HepG2 (cell line): ENCODE data around the gene RRP8. TPM values are rescaled to one million over a fixed set of nuclear protein-coding genes. Genes with fewer than 3 reads are reported as not detected.

ENCODE experiments used
- ATAC-seq: fragments of 200-7000 bp; cut with Tn5 transposase; 3 replicates; pipeline ENCODE4 v1.9.1; 2020; ENCODE audit warnings: mild to moderate bottlenecking, moderate library complexity
- BruUV-seq: library from RNA; stranded (reverse); fragments of 400-500 nt; replicated peaks from 2 replicates; lab custom pipeline; 2021; lab: Mats Ljungman, UMichigan
- CTCF ChIA-PET: fragments of 300-600 bp; formaldehyde crosslinking; extraction: SDS; loops from one replicate; lab custom pipeline; 2021; ENCODE audit warnings: low total read pairs, inconsistent platforms, low intra/inter-chr PET ratio; lab: Yijun Ruan, JAX
- POLR2A ChIA-PET: fragments of 350-600 bp; sonication (Branson Sonifier 250); formaldehyde crosslinking; loops from one replicate; lab custom pipeline; 2020; ENCODE audit warnings: antibody characterized with exemption, inconsistent platforms; lab: Yijun Ruan, JAX
- DNase-seq: peaks from one replicate; pipeline ENCODE4 v3.0.0-alpha.2; 2015; ENCODE audit warnings: low spot score
- FAIRE-seq: peaks from 3 replicates; lab custom pipeline; 2011; peaks lifted over from hg19 to GRCh38; lab: Jason Lieb, UNC
- H2AFZ ChIP-seq: one replicate; pipeline ENCODE4 v1.6.1; 2011; ENCODE audit warnings: low read length, inconsistent platforms
- H3K27ac ChIP-seq: fragments of 300-600 bp; 3 replicates; pipeline ENCODE4 v1.8.0; 2011; ENCODE audit warnings: mixed run types, mild to moderate bottlenecking, mixed read lengths, low read length, inconsistent platforms; ENCODE audit not compliant: insufficient read depth; ENCODE audit errors: extremely low read length
- H3K27me3 ChIP-seq, 2 experiments: fragments of 200-600 bp in 1 of 2; 2 replicates in 1 of 2; 3 replicates in 1 of 2; pipeline versions ENCODE4 v1.6.0 to v1.8.0; 2011; ENCODE audit warnings: low read length in 2 of 2, mild to moderate bottlenecking in 2 of 2, moderate library complexity in 2 of 2, inconsistent platforms in 1 of 2; ENCODE audit not compliant: insufficient read depth in 2 of 2, control insufficient read depth in 1 of 2
- H3K36me3 ChIP-seq, 2 experiments: fragments of 200-600 bp in 1 of 2; replicated peaks in 1 of 2; 2 replicates in 1 of 2; 3 replicates in 1 of 2; pipeline versions ENCODE4 v1.5.1 to v1.8.0; 2011; ENCODE audit warnings: low read length in 2 of 2, inconsistent platforms in 1 of 2; ENCODE audit not compliant: insufficient read depth in 2 of 2, control insufficient read depth in 1 of 2
- H3K4me1 ChIP-seq: 2 replicates; pipeline ENCODE4 v1.5.1; 2012; ENCODE audit warnings: low read length, inconsistent platforms; ENCODE audit not compliant: insufficient read depth
- H3K4me2 ChIP-seq: 2 replicates; pipeline ENCODE4 v1.6.0; 2011; ENCODE audit warnings: low read depth, low read length, inconsistent platforms
- H3K4me3 ChIP-seq, 3 experiments: fragments of 200-600 bp in 1 of 3; sonication (generic), shearing (Covaris generic) in 1 of 3; replicated peaks in 1 of 3; 2 replicates each; pipeline ENCODE4 v1.5.1; 2011 to 2016; ENCODE audit warnings: low read length in 3 of 3, inconsistent platforms in 2 of 3, low read depth in 2 of 3, mild to moderate bottlenecking in 2 of 3, control low read depth in 1 of 3, mixed read lengths in 1 of 3; ENCODE audit not compliant: insufficient read depth in 1 of 3
- H3K79me2 ChIP-seq: one replicate; pipeline ENCODE4 v1.6.1; 2011; ENCODE audit warnings: low read length, inconsistent platforms; ENCODE audit not compliant: insufficient read depth
- H3K9ac ChIP-seq: 2 replicates; pipeline ENCODE4 v1.6.0; 2011; ENCODE audit warnings: mild to moderate bottlenecking, low read depth, low read length, inconsistent platforms; ENCODE audit not compliant: insufficient read depth
- H3K9me3 ChIP-seq: 2 replicates; pipeline ENCODE4 v1.5.1; 2012; ENCODE audit warnings: mild to moderate bottlenecking, low read length
- H4K20me1 ChIP-seq: 2 replicates; pipeline ENCODE4 v1.6.0; 2011; ENCODE audit warnings: inconsistent platforms, mild to moderate bottlenecking, low read length, moderate library complexity; ENCODE audit not compliant: insufficient read depth
- MAZ ChIP-seq, 2 experiments: sonication (generic) in 1 of 2; formaldehyde crosslinking in 1 of 2; IDR thresholded peaks; 2 replicates each; pipeline versions ENCODE4 v1.5.0 to v1.6.1; 2012 to 2020; ENCODE audit warnings: low read depth in 2 of 2, mild to moderate bottlenecking in 2 of 2, borderline replicate concordance in 1 of 2, improper control_type of control experiment in 1 of 2, low read length in 1 of 2, missing genetic modification reagents in 1 of 2, moderate library complexity in 1 of 2
- MED13 ChIP-seq: sonication (generic); formaldehyde crosslinking; IDR thresholded peaks from 2 replicates; pipeline ENCODE4 v1.5.0; 2020; ENCODE audit warnings: missing genetic modification reagents
- NFIC ChIP-seq: IDR thresholded peaks from 2 replicates; pipeline ENCODE4 v1.6.1; 2012; ENCODE audit warnings: mild to moderate bottlenecking, low read length, inconsistent platforms
- RAD21 ChIP-seq: fragments of 450-650 bp; formaldehyde crosslinking; IDR thresholded peaks from 2 replicates; pipeline ENCODE4 v1.5.0; 2020; ENCODE audit warnings: mild to moderate bottlenecking
- RAD51 ChIP-seq: fragments of 450-650 bp; IDR thresholded peaks from 2 replicates; pipeline ENCODE4 v1.6.1; 2016; ENCODE audit warnings: borderline replicate concordance
- RBFOX2 ChIP-seq: fragments of 200-400 bp; formaldehyde crosslinking; IDR thresholded peaks from 2 replicates; pipeline ENCODE4 v1.6.1; 2017; ENCODE audit warnings: low read depth, mild to moderate bottlenecking, low read length
- TAF15 ChIP-seq: fragments of 200-400 bp; formaldehyde crosslinking; IDR thresholded peaks from one replicate; pipeline ENCODE4 v1.6.1; 2018; ENCODE audit warnings: mild to moderate bottlenecking, low read depth, low read length; ENCODE audit not compliant: poor library complexity, severe bottlenecking
- ZNF317 ChIP-seq: sonication (generic); formaldehyde crosslinking; IDR thresholded peaks from 2 replicates; pipeline ENCODE4 v1.5.0; 2020; ENCODE audit warnings: mild to moderate bottlenecking, missing genetic modification reagents
- ZNF614 ChIP-seq: IDR thresholded peaks from 2 replicates; pipeline ENCODE4 v1.6.1; 2018; ENCODE audit warnings: missing biosample characterization, missing genetic modification reagents, inconsistent platforms, borderline replicate concordance
- ZNF652 ChIP-seq: IDR thresholded peaks from 2 replicates; pipeline ENCODE4 v1.6.1; 2016; ENCODE audit warnings: low read depth, borderline replicate concordance
- WGBS: methylation state at CpG from one replicate; pipeline ENCODE4 v1.1.6; 2017; ENCODE audit warnings: low lambda C conversion rate; 5-methylcytosine and 5-hydroxymethylcytosine counted together
- in situ Hi-C: cut with HindIII; loops from 2 replicates; pipeline ENCODE4 v1.10.0; 2017; ENCODE audit warnings: low pct_unique_long_range_greater_than_20kb; ENCODE audit not compliant: extremely low pct_ligation_motif_present
- intact Hi-C: fragments of 100-400 bp; cut with micrococcal nuclease; formaldehyde crosslinking; loops from one replicate; pipeline ENCODE4 v1.10.0; 2022; ENCODE audit not compliant: unreplicated experiment
- polyA plus RNA-seq, 8 experiments: library from polyadenylated mRNA; depleted of rRNA in 3 of 8; stranded (reverse) in 7 of 8; unstranded in 1 of 8; fragments of >200 nt; fragmentation: Illumina TruSeq in 4 of 8; extraction: Trizol in 4 of 8; gene quantifications; 2 replicates each; pipeline versions ENCODE4 v1.2.1 to v1.2.3, GENCODE V29; 2011 to 2016; ENCODE audit warnings: low read depth in 4 of 8, missing spikeins in 1 of 8, mixed read lengths in 1 of 8; ENCODE audit not compliant: insufficient read depth in 1 of 8
- total RNA-seq, 5 experiments: library from RNA; depleted of rRNA; stranded (reverse); fragments of >200 nt; fragmentation: Illumina TruSeq; extraction: Trizol; gene quantifications; 2 replicates each; pipeline ENCODE4 v1.2.3, GENCODE V29; 2016; ENCODE audit warnings: low read depth in 1 of 5
- TF ChIP-seq, protein P1 (sequence below): sonication (generic); formaldehyde crosslinking; IDR thresholded peaks from 2 replicates; pipeline ENCODE4 v1.8.1; 2023; ENCODE audit warnings: mild to moderate bottlenecking, missing genetic modification reagents
- TF ChIP-seq, protein P2 (sequence below): IDR thresholded peaks from 2 replicates; pipeline ENCODE4 v1.6.1; 2016; ENCODE audit warnings: missing compliant biosample characterization, missing genetic modification reagents, borderline replicate concordance
- TF ChIP-seq, protein P3 (sequence below): sonication (generic); formaldehyde crosslinking; IDR thresholded peaks from 2 replicates; pipeline ENCODE4 v1.4.0; 2020; ENCODE audit warnings: missing genetic modification reagents
- TF ChIP-seq, protein P4 (sequence below): sonication (generic); formaldehyde crosslinking; IDR thresholded peaks from 2 replicates; pipeline ENCODE4 v1.4.0; 2020; ENCODE audit warnings: missing genetic modification reagents, borderline replicate concordance
- TF ChIP-seq, protein P5 (sequence below): sonication (generic); formaldehyde crosslinking; conservative IDR thresholded peaks from 2 replicates; pipeline ENCODE4 v1.8.0; 2022; ENCODE audit warnings: low read depth, missing genetic modification reagents

Gene RRP8
- total and polyA plus RNA-seq, 2 of the 13 experiments (the other 11 are each of a cell fraction or from before 2014, with no cell fraction given): 7.2 to 21.6 TPM

DNA sequence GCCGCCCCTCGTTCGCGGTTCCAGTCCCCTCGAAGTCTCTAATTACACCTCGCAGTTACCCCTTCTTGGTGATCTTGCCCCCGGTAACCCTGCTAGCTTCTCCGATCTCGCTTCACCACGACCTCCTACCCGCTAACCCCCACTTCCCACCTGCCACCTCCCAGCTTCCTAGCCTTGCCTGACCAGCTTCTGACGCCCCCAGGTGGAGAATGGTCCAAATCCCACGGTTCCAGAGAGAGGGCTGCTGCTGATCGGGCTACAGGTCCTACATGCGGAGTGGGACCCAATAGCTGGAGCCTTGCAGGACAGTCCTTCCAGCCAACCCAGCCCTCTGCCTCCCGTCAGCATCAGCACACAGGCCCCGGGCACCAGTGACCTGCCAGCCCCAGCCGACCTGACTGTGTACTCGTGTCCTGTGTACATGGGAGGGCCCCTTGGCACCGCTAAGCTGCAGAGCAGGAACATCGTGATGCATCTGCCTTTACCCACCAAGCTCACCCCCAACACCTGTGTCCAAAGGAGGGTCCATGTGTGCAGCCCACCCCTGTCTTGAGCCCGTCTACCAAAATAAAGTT is 31.9 kb downstream of the RRP8 start:
- Histone ChIP-seq H3K79me2 (no peaks in the 10 kb centered on the region), H3K27me3 (no peaks in the 10 kb centered on the region), H3K9me3 (no peaks in the 10 kb centered on the region), H2AFZ (no peak overlapping the region), H3K4me3 (no peak overlapping the region), H3K4me1 (no peaks in the 10 kb centered on the region), H4K20me1 (no peaks in the 10 kb centered on the region), H3K4me2 (no peak overlapping the region), H3K27ac (no peak overlapping the region), H3K9ac (no peak overlapping the region)
- in situ Hi-C loops: no loop called here
- intact Hi-C loops: no loop called here
- FAIRE-seq (no peak), DNase-seq (no peak)
- POLR2A ChIA-PET: no interaction called here
- 92% methylated on average over 15 of the region's 22 CpGs for WGBS
- TF ChIP-seq ZNF614 (CRISPR knock-in tag) (no peak), TAF15 (no peak), RAD51 (no peak), MAZ (IDR thresholded peaks at IDR 0.05; ENCODE audit: borderline replicate concordance, low read depth, low read length) (no peak), MAZ (CRISPR knock-in tag; IDR thresholded peaks at IDR 0.05; ENCODE audit: low read depth) (no peak), NFIC (no peak), RBFOX2 (no peak), MED13 (CRISPR knock-in tag) (no peak), ZNF317 (CRISPR knock-in tag) (no peak), ZNF652 (CRISPR knock-in tag) (no peak), RAD21 (no peak)
- TF ChIP-seq, protein P1, sequence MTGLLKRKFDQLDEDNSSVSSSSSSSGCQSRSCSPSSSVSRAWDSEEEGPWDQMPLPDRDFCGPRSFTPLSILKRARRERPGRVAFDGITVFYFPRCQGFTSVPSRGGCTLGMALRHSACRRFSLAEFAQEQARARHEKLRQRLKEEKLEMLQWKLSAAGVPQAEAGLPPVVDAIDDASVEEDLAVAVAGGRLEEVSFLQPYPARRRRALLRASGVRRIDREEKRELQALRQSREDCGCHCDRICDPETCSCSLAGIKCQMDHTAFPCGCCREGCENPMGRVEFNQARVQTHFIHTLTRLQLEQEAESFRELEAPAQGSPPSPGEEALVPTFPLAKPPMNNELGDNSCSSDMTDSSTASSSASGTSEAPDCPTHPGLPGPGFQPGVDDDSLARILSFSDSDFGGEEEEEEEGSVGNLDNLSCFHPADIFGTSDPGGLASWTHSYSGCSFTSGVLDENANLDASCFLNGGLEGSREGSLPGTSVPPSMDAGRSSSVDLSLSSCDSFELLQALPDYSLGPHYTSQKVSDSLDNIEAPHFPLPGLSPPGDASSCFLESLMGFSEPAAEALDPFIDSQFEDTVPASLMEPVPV: no peak
- TF ChIP-seq, protein P2, sequence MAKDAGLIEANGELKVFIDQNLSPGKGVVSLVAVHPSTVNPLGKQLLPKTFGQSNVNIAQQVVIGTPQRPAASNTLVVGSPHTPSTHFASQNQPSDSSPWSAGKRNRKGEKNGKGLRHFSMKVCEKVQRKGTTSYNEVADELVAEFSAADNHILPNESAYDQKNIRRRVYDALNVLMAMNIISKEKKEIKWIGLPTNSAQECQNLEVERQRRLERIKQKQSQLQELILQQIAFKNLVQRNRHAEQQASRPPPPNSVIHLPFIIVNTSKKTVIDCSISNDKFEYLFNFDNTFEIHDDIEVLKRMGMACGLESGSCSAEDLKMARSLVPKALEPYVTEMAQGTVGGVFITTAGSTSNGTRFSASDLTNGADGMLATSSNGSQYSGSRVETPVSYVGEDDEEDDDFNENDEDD (CRISPR knock-in tag): no peak
- TF ChIP-seq, protein P3, sequence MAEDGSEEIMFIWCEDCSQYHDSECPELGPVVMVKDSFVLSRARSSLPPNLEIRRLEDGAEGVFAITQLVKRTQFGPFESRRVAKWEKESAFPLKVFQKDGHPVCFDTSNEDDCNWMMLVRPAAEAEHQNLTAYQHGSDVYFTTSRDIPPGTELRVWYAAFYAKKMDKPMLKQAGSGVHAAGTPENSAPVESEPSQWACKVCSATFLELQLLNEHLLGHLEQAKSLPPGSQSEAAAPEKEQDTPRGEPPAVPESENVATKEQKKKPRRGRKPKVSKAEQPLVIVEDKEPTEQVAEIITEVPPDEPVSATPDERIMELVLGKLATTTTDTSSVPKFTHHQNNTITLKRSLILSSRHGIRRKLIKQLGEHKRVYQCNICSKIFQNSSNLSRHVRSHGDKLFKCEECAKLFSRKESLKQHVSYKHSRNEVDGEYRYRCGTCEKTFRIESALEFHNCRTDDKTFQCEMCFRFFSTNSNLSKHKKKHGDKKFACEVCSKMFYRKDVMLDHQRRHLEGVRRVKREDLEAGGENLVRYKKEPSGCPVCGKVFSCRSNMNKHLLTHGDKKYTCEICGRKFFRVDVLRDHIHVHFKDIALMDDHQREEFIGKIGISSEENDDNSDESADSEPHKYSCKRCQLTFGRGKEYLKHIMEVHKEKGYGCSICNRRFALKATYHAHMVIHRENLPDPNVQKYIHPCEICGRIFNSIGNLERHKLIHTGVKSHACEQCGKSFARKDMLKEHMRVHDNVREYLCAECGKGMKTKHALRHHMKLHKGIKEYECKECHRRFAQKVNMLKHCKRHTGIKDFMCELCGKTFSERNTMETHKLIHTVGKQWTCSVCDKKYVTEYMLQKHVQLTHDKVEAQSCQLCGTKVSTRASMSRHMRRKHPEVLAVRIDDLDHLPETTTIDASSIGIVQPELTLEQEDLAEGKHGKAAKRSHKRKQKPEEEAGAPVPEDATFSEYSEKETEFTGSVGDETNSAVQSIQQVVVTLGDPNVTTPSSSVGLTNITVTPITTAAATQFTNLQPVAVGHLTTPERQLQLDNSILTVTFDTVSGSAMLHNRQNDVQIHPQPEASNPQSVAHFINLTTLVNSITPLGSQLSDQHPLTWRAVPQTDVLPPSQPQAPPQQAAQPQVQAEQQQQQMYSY (CRISPR knock-in tag): no peak
- TF ChIP-seq, protein P4, sequence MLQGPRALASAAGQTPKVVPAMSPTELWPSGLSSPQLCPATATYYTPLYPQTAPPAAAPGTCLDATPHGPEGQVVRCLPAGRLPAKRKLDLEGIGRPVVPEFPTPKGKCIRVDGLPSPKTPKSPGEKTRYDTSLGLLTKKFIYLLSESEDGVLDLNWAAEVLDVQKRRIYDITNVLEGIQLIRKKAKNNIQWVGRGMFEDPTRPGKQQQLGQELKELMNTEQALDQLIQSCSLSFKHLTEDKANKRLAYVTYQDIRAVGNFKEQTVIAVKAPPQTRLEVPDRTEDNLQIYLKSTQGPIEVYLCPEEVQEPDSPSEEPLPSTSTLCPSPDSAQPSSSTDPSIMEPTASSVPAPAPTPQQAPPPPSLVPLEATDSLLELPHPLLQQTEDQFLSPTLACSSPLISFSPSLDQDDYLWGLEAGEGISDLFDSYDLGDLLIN: no peak
- TF ChIP-seq, protein P5, sequence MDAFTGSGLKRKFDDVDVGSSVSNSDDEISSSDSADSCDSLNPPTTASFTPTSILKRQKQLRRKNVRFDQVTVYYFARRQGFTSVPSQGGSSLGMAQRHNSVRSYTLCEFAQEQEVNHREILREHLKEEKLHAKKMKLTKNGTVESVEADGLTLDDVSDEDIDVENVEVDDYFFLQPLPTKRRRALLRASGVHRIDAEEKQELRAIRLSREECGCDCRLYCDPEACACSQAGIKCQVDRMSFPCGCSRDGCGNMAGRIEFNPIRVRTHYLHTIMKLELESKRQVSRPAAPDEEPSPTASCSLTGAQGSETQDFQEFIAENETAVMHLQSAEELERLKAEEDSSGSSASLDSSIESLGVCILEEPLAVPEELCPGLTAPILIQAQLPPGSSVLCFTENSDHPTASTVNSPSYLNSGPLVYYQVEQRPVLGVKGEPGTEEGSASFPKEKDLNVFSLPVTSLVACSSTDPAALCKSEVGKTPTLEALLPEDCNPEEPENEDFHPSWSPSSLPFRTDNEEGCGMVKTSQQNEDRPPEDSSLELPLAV (CRISPR knock-in tag): no peak
- TF ChIP-seq, all 625 proteins: peak for 0
- ATAC-seq: no peak
- H3K36me3 ChIP-seq: no peaks in the 10 kb centered on the region
- CTCF ChIA-PET: no interaction called here
- BruUV-seq: no TSS peak
